ENCODE results near the gene SPHKAP.

- TF ChIP-seq CTCF (conservative IDR thresholded peaks at IDR 0.05; ENCODE audit: low read depth, low read length) (no peak), EZH2 (IDR thresholded peaks at IDR 0.05; ENCODE audit: borderline replicate concordance, low read depth, low read length, poor library complexity, severe bottlenecking) (no peak)
Measured at GRCh38 chr2:227933884-227934283, 247.6 kb downstream of the SPHKAP start.
